Stimulated activated CD8-positive, alpha-beta memory T cell treated with anti-CD3 and anti-CD28 coated beads, Interleukin-15, amount 100 ng/mL, for 1 hour (primary cell): ENCODE measurements around the gene CDCP2.
"Not testable (repeated sequence)": the region's sequence is repeated elsewhere in the genome, so short reads cannot be mapped to it uniquely, and the experiment has no call there.

Experiments used
- DNase-seq: peaks from one replicate; pipeline ENCODE4 v3.0.0-alpha.2; 2020; ENCODE audit warnings: low read depth

The CDCP2 gene

DNA sequence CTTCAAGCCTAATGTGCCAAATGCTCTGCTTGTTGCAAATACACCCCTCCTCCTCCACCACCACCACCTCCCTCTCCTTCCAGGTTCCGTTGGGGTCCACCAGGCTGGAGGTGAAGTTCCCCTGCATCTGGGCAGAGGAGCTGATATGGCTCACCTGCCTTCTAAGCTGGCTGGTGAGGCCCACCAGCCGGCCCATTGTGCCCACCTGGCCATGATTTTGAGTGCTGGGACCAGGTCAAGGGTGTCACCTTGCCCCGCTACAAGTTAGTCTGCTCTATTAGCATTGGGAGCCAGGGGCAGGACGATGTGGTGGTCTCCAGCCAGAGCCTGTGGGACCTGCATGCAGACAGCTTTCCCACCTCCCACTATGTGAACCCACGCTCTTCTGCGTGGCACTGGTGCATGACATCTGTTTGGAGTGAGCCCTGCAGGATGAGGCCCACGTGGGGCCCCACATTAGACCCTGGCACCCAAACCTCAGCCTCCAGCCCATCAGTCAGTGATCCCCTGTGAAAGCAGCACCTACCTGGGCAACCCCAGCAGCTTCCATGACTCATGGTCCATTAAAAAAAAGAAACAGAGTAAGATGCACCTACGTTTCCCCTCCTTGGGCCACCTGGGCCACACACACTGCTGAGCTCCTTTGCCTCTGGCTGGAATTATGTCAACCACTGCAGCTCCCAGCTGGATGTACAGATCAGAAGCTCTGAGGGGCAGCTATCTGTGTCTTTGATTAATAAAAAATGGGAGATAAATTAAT, 15.6 kb upstream of the CDCP2 start:
- DNase-seq = no peak

DNA sequence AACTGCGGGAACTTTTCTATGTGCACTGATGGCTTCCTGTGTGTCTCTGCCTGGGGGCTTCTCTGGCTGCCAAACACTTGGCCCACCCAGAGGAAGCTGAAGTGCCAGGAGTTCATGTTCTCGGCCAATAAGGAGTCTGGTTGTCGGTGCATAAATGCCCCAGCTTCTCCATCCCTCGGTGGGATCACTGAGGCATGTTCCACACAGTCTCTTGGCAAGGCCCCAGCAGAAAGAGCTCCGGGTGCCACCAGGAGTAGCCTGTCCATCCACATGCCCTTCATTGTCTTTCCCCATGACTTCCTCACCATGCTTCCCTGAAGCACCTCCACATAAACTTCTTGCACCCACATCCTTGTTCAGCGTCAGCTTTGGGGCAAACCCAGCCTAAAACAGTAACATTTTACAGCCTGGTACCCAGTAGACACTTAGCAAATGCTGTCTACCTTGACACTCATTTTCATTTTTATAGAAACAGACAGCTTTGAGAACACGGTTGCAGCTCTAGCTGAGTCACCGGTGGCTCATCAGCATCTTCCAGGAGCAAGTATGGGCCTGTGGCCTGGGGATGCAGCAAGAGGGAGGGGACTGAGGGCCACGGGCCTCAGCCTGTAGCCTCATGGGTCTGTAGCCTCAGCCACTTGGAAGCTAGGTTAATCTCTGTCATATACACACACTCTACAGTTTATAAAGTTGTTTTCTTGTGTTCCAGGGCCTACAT, 14.8 kb upstream of the CDCP2 start:
- DNase-seq = no peak

DNA sequence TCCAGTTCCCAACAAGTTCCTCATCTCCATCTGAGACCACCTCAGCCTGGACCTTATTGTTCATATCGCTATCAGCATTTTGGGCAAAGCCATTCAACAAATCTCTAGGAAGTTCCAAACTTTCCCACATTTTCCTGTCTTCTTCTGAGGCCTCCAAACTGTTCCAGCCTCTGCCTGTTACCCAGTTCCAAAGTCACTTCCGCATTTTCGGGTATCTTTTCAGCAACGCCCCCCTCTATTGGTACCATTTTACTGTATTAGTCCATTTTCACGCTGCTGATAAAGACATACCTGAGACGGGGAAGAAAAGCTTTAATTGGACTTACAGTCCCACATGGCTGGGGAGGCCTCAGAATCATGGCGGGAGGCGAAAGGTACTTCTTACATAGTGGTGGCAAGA, 13.6 kb upstream of the CDCP2 start:
- not testable (repeated sequence) for DNase-seq

DNA sequence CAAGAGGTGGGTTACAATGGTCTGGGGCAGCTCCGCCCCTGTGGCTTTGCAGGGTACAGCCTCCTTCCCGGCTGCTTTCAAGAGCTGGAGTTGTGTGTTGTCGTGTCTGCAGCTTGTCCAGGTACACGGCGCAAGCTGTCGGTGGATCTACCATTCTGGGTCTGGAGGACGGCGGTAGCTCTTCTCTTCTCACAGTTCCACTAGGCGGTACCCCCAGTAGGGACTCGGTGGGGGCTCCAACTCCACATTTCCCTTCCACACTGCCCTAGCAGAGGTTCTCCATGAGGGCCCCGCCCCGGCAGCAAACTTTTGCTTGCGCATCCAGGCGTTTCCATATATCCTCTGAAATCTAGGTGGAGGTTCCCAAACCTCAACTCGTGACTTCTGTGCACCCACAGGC, 12.3 kb upstream of the CDCP2 start:
- no peak for DNase-seq

DNA sequence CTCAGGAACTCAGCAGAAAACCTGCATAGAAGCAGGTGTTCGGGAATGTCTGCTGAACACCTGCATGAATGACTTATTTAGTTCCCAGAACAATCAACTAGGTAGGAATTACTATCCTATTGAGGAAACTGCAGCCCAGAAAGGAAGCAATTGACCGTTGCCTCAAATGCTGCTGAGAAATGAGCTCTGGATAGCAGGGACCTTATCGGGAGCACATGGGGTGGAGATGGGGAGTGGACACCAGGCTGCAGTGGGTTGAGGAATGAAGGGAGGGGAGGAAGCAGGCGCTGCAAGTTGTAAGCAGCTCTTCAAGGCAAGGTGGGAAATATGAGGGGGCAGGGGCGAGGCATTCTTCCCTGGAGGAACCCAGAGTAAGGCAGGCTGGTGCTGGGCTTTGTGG, 10.8 kb upstream of the CDCP2 start:
- DNase-seq = no peak

DNA sequence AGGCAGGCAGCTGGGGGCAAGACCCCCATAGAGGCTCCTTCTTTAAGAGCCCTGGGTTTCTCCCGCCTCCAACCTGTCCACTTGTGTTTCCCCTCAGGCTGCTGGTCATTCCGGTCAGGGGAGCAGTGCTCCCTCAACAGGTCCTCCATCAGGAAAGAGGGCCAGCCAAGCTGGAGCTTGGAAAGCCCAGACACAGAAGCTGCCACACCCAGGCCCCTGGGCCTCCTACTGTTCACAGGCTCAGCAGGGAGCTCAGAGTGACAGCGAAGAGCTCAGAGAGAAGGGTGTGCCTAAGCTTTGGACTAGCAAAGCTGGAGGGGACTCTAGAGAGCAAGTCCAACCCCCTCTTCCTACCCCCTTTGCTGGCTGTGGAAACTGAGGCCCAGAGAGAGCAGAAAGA, 10.3 kb upstream of the CDCP2 start:
- DNase-seq = no peak

DNA sequence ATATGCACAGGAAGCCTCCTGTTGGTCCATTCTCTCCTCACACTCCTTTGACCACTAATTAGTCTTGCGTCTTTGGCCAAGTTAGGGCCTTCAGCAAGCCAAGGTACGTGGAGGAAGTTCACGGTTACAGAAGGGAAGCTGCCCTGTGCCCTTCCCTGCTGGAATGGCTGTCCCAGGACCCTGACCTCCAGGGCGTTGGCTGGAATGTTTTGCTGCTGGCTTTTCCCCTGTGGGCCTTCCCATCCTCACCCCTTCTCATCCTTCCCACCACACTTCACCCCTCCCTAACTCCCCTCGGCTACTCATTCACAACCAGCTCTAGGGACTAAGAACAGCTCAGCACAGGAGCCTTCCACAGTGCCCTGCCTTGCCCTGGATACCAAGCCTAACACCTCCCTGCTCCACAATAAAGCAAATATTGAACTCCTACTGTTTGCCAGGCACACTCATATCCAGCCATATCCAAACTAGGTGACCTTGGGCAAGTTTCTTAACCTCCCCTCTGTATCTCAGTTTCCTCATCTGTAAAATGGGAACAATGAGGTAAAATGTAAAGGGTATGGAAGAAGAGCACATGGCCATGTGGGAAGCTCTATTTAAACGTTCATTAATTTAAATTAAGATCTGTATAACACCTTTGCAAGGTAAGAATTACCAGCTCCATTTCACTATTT, 8.8 kb upstream of the CDCP2 start:
- no peak for DNase-seq

DNA sequence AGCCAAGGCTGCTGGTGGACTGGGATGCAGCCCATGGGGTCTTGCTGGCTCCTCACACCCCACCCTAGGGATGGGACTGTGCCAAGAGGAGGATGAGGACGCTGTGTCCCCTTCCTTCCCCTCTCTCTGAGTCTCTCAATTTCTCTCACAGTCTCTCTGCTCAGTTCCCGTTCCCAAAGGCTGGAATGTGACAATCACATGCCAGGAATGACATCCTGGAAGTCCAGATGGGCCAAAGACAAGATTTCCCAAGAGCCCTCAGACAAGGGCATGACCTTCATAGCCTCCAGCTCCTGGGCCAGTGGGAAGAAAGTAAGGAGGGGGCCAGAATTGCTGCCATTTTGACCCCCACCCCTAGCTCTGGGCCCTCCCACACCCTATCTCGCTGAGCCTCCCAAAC, 7.6 kb upstream of the CDCP2 start:
- no peak for DNase-seq

DNA sequence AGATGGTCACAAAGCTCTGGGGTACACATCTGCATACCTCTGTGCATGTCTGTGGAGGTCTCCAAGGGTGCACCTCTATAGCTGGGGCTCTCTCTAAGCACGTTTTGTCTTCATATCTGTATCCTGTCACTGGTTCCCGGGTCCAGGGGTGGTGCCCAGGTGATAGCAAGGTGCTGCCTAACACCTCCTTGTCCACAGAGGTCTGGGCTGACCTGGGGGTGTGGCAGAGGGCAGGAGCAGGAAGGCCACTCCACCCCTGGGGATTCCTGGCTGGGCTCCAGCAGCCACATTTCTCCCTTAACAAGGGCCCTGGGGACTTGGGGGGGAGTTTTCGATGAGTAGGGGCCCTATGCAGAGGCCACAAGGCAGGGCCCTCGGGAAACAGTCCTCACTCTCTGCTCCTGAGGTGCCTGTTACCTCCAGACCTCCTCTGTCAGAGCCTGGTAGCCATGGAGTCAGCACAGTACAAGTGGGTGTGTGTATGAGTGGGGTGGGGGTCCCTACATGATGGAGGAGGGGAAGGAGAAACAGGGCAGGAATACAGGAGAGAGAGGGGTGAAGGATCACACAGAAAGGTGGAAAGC, 7.0 kb upstream of the CDCP2 start:
- no peak for DNase-seq

DNA sequence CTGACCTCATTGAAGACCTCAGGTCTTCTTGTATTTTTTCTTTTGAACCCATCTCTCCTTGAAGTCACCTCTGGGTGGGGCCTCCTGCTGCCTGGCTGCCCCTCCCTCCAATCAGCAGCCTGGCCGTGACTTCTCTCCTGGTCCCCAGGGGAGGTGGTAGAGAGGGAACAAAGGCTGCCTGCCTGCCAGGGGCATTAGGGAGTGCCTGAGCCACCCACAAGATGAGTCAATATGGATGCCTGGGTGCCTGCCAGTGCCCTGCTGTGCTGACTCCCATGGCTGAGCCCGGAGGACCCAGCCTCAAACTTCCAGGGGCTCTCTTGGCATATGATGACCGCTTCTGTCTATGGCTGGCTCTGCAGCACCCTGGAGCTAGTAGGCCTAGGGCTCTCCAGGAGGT, 5.3 kb upstream of the CDCP2 start:
- DNase-seq = no peak

DNA sequence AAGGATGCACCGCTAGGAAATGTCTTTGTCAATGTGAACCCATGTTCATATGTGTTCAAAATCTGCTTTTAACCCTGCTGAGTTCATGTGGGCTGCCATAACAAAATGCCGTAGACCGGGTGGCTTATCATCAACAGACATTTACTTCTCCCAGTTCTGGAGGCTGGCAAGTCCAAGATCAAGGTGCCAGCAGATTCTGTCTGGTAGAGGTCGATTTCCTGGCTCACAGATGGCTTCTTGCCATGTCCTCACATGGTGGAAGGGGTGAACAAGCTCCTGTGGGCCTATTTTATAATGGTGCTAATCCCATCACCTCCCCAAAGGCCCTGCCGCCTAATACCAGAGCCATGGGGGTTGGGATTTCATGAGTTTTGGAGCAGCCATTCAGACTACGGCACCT, 4.6 kb upstream of the CDCP2 start:
- no peak for DNase-seq

DNA sequence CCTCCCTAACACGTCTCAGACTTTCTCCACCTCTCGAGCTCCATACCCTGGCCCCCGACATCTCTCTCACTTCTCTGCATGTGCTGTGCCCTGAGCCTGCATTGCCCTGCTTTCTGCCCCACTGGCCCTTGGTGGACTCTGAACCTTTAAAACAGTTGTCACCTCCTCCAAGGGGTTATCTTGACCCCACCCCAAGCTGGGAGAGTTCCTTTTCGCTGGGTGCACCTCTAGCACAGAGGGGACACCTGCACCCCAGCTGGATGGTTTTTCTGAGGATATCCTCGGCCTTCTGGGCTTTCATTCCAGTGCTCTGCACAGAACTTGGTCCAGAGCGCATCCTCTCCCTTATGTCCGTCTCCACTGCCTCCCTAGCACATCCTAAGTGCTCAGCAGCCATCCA, 4.2 kb upstream of the CDCP2 start:
- DNase-seq = no peak

DNA sequence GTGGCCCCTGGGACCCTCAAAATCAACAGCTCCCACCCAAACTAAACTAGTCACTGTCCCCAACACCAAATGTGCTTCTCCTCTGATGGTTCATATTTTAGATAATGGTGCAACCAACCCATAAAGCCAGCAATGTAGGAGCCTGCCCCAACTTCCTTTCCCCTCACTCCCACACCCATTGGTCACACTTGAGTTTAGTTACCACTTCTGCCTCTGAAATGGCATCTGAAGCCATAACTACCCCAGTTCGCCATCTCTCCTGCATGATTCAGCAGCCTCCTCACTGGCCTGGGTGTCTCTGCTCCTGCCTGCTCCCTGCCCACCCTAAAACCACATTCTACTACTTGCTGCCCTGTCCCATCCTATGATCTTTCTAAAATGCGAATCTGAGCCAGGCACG, 3.4 kb upstream of the CDCP2 start:
- no peak for DNase-seq

DNA sequence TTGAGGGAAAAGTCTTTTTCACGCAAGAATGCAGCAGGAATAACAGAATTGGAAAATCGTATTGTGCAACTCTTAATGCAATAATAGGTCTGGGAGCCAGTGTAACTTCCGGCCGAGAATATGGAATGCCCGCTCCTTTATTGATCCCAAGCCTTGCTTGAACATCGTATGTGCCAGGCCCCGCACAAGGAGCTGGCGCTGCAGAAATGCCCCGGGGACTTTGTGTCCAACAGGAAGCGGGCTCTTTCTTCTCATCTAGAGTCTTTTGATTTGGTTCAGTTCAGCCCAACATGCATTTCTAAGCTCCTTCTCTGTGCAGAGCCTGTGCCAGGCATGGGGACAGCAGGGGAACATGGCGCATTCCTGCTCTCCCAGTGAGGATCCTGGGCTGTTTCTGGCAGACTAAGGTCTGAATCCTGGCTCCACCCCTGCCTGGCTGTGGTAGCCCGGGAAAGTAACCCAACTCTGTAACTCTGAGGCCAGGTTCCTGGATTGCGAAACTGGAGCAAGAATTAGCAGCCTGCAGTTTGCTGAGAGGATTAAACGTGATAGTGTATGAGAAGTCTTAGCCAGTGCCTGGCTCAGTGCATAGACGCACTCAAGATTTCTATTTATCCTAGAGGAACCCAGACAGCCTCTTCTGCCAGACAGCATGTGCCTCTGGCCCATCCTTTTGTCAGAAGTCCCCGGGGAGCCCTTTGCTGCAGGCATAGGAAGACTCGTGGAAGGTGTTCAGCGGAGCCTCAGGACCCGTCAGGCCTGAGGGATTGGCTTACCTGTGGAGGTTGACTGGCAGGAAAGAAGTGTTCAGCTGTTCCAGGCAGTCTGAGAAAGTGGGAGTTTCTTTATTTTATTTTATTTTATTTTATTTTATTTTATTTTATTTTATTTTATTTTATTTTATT, 987 bp upstream of the CDCP2 start:
- DNase-seq = no peak

DNA sequence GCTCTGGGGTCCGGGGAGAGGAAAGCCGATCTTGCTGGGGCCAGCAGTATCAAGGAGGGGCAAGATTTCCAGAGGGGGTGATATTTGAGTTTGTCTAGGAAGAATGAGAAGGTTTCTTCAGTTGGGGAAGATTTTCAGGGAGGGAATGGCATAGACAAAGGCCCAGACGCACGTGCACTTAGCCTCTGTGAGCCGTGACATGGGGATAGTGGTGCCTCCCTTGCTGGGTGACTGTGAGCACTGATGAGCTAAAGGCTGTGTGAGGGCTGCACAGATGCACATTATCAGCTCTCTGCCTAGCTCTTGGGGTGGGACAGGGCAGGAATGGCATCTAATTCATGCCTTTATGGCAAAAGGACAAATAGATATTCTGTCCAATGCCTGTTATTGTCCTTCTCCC, 1.8 kb downstream of the CDCP2 start:
- no peak for DNase-seq

DNA sequence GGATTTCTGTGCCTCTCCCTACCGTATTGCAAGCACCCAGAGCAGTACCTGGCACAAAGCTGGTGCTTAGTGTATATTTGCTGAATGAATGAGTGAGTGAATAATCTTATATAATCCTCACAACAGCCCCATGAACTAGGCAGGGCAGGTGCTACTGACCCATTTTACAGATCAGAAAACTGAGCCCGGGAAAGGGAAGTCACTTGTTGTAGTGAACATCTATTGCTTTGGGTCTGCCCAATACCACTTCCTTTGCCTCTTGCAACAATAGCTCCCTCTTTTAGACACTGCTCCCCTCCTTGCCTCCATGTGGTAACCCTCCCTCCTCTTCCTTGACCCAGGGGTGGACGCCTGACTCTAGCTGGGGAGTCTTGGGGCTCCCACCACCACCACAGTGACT, 3.1 kb downstream of the CDCP2 start:
- no peak for DNase-seq

DNA sequence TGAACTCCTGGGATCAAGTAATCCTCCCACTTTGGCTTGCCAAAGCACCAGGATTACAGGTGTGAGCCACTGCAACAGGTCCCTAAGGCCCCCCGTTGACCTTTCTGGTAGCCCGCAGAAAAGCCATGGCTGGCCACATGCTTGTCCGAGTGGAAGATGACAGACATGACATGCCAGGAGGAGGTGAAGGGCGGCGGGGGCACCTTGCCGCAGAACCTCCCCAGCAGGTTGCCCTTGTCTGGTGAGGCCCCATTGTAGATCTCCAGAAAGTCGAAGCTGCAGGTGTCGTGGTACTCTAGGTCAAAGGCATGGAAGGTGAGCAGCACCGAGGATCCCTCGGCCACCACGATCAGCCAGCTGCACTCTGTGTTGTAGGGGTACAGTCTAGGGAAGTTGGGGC, 8.4 kb downstream of the CDCP2 start:
- DNase-seq = no peak

DNA sequence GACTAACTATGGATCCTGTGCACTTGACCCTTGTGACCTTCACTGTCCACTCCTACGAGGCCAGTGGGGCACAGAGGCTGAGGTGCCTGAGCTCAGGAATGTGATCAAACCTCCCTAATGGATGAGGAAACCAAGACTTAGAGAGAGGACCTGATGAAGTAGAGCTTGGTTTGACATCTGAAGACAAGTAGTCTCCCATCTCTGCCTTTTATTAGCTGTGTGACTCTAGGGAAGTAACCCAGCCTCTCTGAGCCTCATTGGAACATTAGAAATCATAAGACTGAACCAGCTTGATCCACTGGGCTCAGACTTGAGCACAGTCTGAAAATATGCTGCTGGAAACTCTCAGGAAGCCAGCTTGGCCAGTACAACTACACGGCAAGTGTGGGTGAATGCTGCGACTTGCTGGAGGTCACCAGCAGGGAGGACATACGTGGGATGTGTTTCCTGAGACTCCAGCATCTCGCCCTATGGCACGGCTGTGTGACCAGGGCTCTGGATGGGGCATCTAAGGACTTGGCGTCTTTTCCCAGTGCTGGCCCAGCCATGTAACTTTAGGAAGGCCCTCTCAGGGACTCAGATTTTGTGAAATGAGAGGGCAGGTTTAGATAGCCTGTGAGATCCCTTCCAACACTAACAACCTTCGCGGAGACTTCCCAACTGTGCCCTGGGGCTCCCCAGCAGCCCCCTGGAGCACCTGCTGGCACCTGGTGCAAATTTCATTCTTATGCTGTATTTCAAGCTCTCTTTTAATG, 10.5 kb downstream of the CDCP2 start:
- no peak for DNase-seq

DNA sequence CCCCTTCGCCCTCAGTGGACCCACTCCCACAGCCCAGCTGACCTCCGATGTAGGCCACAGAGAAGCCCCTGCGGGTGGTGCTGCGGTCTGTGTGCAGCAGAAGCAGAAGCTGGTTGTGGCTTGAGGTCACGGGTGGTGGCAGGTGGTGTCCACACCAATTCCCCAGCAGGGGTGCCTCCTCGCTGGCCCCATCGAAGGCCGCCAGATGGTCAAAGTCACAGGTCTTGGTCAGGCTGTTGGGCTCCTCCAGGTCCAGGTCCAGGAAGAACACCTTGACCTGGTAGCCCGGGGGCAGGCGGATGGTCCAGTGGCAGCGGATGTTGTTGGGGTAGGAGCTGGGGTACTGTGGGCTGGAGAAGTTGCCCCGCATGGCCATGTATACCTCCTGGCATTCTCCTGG, 13.1 kb downstream of the CDCP2 start:
- DNase-seq = no peak

DNA sequence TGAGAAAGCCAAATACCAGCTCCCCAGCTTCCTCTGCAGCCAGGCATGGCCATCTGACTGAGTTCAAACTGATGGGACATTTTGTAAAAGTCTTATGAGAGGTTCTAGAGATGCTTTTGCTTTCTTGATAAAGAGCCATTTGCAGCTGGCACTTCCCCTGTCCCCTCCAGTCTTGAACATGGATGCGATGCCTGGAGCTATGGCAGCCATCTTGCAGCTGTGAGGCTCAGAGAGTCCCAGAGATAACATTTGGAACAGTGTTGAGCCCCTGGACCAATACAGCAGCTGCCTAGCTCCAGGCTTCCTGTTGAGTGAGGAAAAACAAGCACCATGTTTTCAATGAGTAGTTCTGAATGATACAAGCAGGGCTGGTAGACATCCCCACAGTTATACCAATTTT, 13.8 kb downstream of the CDCP2 start:
- DNase-seq = no peak

DNA sequence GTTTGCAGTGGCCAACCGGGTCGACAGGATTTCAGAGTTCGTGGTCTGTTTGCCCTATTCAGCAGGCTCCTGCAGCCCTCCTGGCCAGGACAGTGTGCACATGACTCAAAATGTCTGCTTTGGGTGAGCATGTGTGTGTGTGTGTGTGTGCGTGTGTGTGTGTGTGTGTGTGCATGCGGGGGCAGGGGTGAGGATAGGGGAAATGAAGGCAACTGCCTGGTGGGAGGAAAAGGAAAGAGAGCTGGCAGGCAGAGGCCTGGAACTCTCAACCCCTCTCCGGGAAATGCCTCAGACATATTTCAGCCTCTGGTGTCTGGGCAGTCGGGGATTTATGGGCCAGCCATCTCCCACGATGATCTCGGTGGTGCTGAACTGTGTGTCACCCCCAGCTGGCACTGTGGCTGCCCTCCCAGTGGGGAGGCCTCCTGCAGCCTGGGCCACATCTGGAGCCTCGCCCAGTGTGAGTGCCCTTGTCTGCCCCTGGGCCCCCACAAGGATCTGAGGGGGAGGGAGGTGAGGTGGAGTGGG, 15.2 kb downstream of the CDCP2 start:
- no peak for DNase-seq
